8988T (cell line): ENCODE measurements around the gene GFM2.
A peak's percentile ranks its signal among the peaks of the same experiment; 100 is the strongest.
"Not testable (repeated sequence)": the region's sequence is repeated elsewhere in the genome, so short reads cannot be mapped to it uniquely, and the experiment has no call there.

ENCODE experiments used
- DNase-seq: peaks from one replicate; pipeline ENCODE4 v3.0.0; 2011

The GFM2 gene

GRCh38 chr5:74693191-74693590 is 73.7 kb downstream of the GFM2 start:
- no peak for DNase-seq

- DNase-seq, result no peak
Observed at GRCh38 chr5:74686962-74687751, 79.8 kb downstream of the GFM2 start.

- DNase-seq, result no peak
Observed at GRCh38 chr5:74685979-74686631, 80.8 kb downstream of the GFM2 start.

- peak; percentile 80 for DNase-seq
Observed at GRCh38 chr5:74684900-74685851, 81.7 kb downstream of the GFM2 start, which contains the start of gene HEXB. HEXB (plus strand) TSS chr5:74685233; CDS start chr5:74685261, 28 bp downstream.

- DNase-seq, result no peak
Observed at GRCh38 chr5:74679966-74680365, 87.0 kb downstream of the GFM2 start.

GRCh38 chr5:74679300-74679699 is 87.6 kb downstream of the GFM2 start:
- DNase-seq, result not testable (repeated sequence)

GRCh38 chr5:74678123-74678522 is 88.8 kb downstream of the GFM2 start:
- not testable (repeated sequence) for DNase-seq

- not testable (repeated sequence) for DNase-seq
Observed at GRCh38 chr5:74676466-74676865, 90.5 kb downstream of the GFM2 start.

- DNase-seq, result no peak
Observed at GRCh38 chr5:74673011-74673790, 93.7 kb downstream of the GFM2 start.

GRCh38 chr5:74672215-74672877 is 94.6 kb downstream of the GFM2 start:
- DNase-seq, result no peak
